MM.1S (cell line): ENCODE data around the gene PRKCH.

ENCODE experiments used
- DNase-seq: peaks from one replicate; pipeline ENCODE4 v3.0.0-alpha.2; 2015
- H2AFZ ChIP-seq: fragments of 300-600 bp; sonication (generic); 2 replicates; pipeline ENCODE4 v1.6.0; 2016; ENCODE audit warnings: antibody characterized with exemption, low read length
- H3F3A ChIP-seq: fragments of 300-600 bp; sonication (generic); 2 replicates; pipeline ENCODE4 v1.6.1; 2016; ENCODE audit warnings: mild to moderate bottlenecking, antibody characterized with exemption, low read length, moderate library complexity, mixed read lengths; ENCODE audit not compliant: insufficient read depth
- H3K27ac ChIP-seq: fragments of 300-600 bp; sonication (generic); 2 replicates; pipeline ENCODE4 v1.5.1; 2016; ENCODE audit warnings: mild to moderate bottlenecking, low read length
- H3K27me3 ChIP-seq: fragments of 300-600 bp; sonication (generic); replicated peaks from 2 replicates; pipeline ENCODE4 v1.6.0; 2016; ENCODE audit warnings: low read length; ENCODE audit not compliant: insufficient read depth
- H3K36me3 ChIP-seq: fragments of 300-600 bp; sonication (generic); replicated peaks from 2 replicates; pipeline ENCODE4 v1.6.1; 2016; ENCODE audit warnings: mild to moderate bottlenecking, low read length, mixed read lengths; ENCODE audit not compliant: insufficient read depth
- H3K4me1 ChIP-seq: fragments of 300-600 bp; sonication (generic); 2 replicates; pipeline ENCODE4 v1.6.1; 2016; ENCODE audit warnings: low read length, mixed read lengths
- H3K4me2 ChIP-seq: fragments of 300-600 bp; sonication (generic); 2 replicates; pipeline ENCODE4 v1.6.0; 2016; ENCODE audit warnings: low read depth, low read length
- H3K4me3 ChIP-seq: fragments of 300-600 bp; sonication (generic); 2 replicates; pipeline ENCODE4 v1.5.1; 2016; ENCODE audit warnings: low read length, mixed read lengths
- H3K79me2 ChIP-seq: fragments of 300-600 bp; sonication (generic); 2 replicates; pipeline ENCODE4 v1.6.1; 2016; ENCODE audit warnings: mixed run types, low read length, mixed read lengths
- H3K9ac ChIP-seq: fragments of 300-600 bp; sonication (generic); 2 replicates; pipeline ENCODE4 v1.6.1; 2016; ENCODE audit warnings: low read length, mixed read lengths
- H3K9me2 ChIP-seq: fragments of 300-600 bp; sonication (generic); replicated peaks from 2 replicates; pipeline ENCODE4 v1.6.1; 2016; ENCODE audit warnings: mild to moderate bottlenecking, low read length, mixed read lengths; ENCODE audit not compliant: insufficient read depth
- H3K9me3 ChIP-seq: fragments of 300-600 bp; sonication (generic); replicated peaks from 2 replicates; pipeline ENCODE4 v1.6.1; 2016; ENCODE audit warnings: mild to moderate bottlenecking, low read length, mixed read lengths; ENCODE audit not compliant: insufficient read depth
- H4K20me1 ChIP-seq: fragments of 300-600 bp; sonication (generic); 2 replicates; pipeline ENCODE4 v1.6.1; 2016; ENCODE audit warnings: mild to moderate bottlenecking, low read length, moderate library complexity, mixed read lengths; ENCODE audit not compliant: insufficient read depth
- CTCF ChIP-seq: fragments of 300-600 bp; sonication (generic); IDR thresholded peaks from 2 replicates; pipeline ENCODE4 v1.5.1; 2016; ENCODE audit warnings: antibody characterized with exemption, low read length, mixed read lengths
- EZH2 ChIP-seq: fragments of 300-600 bp; sonication (generic); optimal IDR thresholded peaks from 2 replicates; pipeline ENCODE3; 2017; ENCODE audit warnings: low read depth, mild to moderate bottlenecking, antibody characterized with exemption, low read length, mixed read lengths
- EZH2phosphoT487 ChIP-seq: fragments of 300-600 bp; sonication (generic); IDR thresholded peaks from 2 replicates; pipeline ENCODE4 v1.6.1; 2018; ENCODE audit warnings: antibody characterized with exemption, low read length

The PRKCH gene

DNA sequence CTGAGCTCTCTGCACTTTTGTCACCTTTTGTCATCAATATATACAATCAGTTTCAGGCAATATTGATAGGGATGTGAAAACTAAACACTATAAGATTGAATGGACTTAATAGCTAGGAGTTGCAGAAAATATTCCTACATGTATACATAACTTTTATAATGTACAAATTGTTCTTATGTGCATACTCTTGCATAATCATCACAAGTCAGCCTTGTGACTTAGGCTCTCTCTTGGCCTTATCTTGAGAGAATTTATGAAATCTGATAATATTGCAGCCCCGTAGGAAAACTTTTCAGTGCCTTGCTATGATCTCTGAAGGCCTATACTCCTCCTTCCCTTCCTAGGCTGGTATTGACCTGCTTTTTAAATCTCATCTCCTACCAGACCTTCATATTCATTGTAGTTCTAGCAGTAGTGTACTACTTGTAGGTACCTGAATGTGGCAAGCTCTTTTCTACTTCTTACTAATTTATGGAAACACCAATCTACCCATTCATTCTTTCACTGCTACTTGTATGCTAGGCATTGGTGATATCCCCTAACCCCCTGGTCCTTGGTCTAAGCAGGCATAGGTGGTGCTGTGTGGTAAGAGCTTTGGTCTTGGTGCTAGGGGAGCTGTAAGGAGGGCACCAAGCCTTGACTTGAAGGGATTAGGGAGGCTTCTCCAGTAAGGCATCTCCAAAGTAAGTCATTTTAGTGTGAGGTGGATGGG, 100.0 kb downstream of the PRKCH start:
- H3K9ac ChIP-seq, result no peak overlapping the region
- H4K20me1 ChIP-seq, result no peaks in the 10 kb centered on the region
- no peaks in the 10 kb centered on the region for H3K79me2 ChIP-seq
- no peaks in the 10 kb centered on the region for H3K4me1 ChIP-seq
- no peaks in the 10 kb centered on the region for H3K27me3 ChIP-seq
- H3K9me2 ChIP-seq, result no peaks in the 10 kb centered on the region
- no peak overlapping the region for H2AFZ ChIP-seq
- TF ChIP-seq EZH2phosphoT487 (no peak), EZH2 (no peak), CTCF (no peak)
- DNase-seq, result no peak
- H3F3A ChIP-seq, result no peaks in the 10 kb centered on the region
- H3K4me2 ChIP-seq, result no peak overlapping the region
- no peaks in the 10 kb centered on the region for H3K36me3 ChIP-seq
- no peaks in the 10 kb centered on the region for H3K9me3 ChIP-seq
- H3K4me3 ChIP-seq, result no peak overlapping the region
- H3K27ac ChIP-seq, result no peak overlapping the region

- H4K20me1 ChIP-seq, result no peaks in the 10 kb centered on the region
- no peaks in the 10 kb centered on the region for H3K79me2 ChIP-seq
- no peak overlapping the region for H3K4me3 ChIP-seq
- no peaks in the 10 kb centered on the region for H3K4me1 ChIP-seq
- DNase-seq, result no peak
- no peaks in the 10 kb centered on the region for H3K27me3 ChIP-seq
- no peaks in the 10 kb centered on the region for H3K9me2 ChIP-seq
- no peak overlapping the region for H3K9ac ChIP-seq
- H3K9me3 ChIP-seq, result no peaks in the 10 kb centered on the region
- no peak overlapping the region for H3K27ac ChIP-seq
- no peak for TF ChIP-seq CTCF
- no peak for TF ChIP-seq EZH2phosphoT487
- TF ChIP-seq EZH2, result no peak
- no peak overlapping the region for H3K4me2 ChIP-seq
- no peak overlapping the region for H2AFZ ChIP-seq
- no peaks in the 10 kb centered on the region for H3F3A ChIP-seq
- no peaks in the 10 kb centered on the region for H3K36me3 ChIP-seq
Observed at GRCh38 chr14:61426048-61426447, 104.7 kb downstream of the PRKCH start.

DNA sequence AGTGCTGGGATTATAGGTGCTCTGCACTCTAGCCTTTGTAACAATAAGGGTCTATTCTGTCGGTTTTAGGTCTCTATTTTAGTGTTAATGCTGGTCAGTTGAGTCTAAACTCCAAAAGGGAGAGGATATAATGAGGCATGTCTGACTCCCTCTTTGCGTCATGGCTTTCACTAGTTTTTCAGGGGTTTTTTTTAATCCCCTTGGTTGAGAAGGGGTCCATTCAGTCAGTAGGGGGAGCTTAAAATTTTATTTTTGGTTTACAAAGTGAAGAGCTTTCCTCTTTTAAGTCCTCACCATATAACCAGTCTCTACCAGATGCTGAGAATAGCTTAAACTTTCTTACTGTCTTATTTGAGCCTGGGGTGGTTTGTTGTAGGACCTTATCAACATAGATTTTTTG, 106.9 kb downstream of the PRKCH start:
- H3K79me2 ChIP-seq, result no peaks in the 10 kb centered on the region
- H3F3A ChIP-seq, result no peaks in the 10 kb centered on the region
- H3K27ac ChIP-seq, result no peak overlapping the region
- no peaks in the 10 kb centered on the region for H3K27me3 ChIP-seq
- no peak overlapping the region for H3K4me3 ChIP-seq
- no peak overlapping the region for H2AFZ ChIP-seq
- no peak for DNase-seq
- H3K4me1 ChIP-seq, result no peaks in the 10 kb centered on the region
- TF ChIP-seq EZH2, result no peak
- TF ChIP-seq EZH2phosphoT487, result no peak
- TF ChIP-seq CTCF, result no peak
- no peaks in the 10 kb centered on the region for H4K20me1 ChIP-seq
- no peaks in the 10 kb centered on the region for H3K36me3 ChIP-seq
- no peak overlapping the region for H3K9ac ChIP-seq
- H3K4me2 ChIP-seq, result no peak overlapping the region
- H3K9me3 ChIP-seq, result no peaks in the 10 kb centered on the region
- H3K9me2 ChIP-seq, result no peaks in the 10 kb centered on the region
